ENCODE data around the gene TMC4.
"Not testable (repeated sequence)": the region's sequence is repeated elsewhere in the genome, so short reads cannot be mapped to it uniquely, and the experiment has no call there.

The TMC4 gene

DNA sequence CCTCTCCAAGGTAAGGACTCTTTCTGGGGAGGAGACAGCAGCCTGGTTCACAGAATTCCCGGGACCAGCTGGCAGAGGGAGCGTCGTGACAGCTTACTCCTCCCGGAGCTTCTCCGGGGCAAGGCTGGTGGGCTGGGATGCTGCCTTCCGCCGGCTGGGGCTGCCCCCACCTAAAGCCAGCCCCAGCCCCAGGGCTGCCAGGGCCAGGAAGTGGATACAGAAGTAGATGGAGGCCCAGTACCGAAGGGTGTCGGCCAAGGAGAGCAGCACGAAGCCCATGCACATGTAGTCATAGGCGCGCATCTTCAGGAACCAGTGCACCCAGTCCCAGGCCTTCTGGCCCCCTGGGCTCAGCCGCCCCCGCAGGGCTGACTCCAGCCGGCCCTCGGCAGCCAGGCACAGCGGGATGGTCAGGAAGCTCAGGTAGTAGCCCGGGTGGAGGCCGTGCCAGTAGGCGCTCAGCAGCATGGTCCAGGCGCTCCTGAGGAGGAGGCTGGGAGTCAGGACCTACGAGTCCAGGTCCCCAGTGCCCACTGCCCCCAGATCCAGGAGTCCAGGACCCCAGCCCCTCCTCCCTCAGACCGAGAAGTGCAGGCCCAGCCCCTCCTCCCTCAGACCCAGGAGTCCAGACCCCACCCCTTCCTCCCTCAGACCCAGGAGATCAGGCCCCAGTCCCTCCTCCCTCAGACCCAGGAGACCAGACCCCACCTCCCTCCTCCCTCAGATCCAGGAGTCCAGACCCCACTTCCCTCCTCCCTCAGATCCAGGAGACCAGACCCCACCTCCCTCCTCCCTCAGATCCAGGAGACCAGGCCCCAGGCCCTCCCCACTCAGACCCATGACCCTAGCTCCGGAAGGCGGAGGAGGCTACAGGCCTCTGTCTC, 1.2 kb upstream of the TMC4 start:
- DNase-seq = no peak

DNA sequence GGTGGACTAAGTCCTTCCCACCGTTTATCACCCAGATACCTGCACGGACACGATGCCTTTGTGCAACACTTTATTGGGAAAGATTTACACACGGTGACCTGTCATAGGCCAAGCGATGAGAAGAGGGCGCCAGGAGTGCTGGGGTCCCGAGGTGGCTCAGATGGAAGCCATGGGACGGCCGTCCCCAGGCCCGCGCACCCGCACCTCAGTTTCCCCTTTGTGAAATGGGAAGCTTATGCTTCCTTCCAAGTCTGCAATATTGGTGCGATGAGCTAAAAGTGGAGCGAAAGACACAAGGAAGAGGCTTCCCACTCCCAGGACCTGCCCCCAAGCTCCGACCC, 369 bp upstream of the TMC4 start:
- DNase-seq = no peak

- DNase-seq = not testable (repeated sequence)
Observed at GRCh38 chr19:54171736-54172431, 1.1 kb downstream of the TMC4 start.

DNA sequence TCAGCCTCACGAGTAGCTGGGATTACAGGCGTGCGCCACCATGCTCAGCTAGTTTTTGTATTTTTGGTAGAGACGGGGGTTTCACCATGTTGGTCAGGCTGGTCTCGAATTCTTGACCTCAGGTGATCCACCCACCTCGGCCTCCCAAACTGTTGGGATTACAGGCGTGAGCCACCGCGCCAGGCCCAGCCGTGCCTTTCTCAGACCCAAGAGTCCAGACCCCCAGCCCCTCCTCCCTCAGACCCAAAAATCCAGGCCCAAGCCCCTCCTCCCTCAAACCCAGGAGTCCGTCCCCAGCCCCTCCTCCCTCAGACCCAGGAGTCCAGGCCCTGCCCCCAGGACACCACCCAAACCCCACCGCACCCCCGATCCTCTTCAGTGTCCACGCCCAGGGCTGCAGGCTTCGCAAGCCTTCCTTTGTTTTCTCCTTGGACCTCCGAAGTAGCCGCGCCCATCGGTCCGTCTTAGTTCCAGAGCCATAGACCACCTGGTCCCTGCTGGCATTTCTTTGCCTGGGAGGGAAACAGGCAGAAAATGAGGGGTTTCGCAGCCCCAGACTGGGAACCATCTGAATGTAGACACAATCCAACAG, 3.7 kb downstream of the TMC4 start:
- DNase-seq = no peak

- peak; percentile 96 to 97 for DNase-seq
Observed at GRCh38 chr19:54168174-54168917, 4.6 kb downstream of the TMC4 start.

DNA sequence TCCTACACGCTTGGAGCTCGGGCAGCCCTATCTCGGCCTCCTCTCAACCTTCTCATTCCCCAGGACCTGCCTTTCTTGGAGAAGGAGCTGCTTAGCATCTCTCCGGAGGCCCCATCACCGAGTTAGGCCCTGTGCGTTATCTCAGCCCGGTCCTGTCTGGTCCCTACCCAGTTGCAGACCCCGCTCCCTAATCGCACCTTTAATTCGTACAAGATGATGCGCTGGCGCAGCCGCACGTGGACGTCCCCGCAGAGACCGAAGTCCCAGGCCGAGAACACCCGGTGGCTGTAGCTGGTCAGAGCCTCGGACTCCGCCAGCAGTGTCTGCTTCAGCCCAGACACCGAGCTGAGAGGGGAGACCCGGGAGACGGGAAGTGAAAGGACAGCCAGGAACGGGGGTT, 7.7 kb downstream of the TMC4 start:
- no peak for DNase-seq

GRCh38 chr19:54164369-54165068, 8.4 kb downstream of the TMC4 start:
- peak; percentile 34 to 58 for DNase-seq

- DNase-seq = no peak
Observed at GRCh38 chr19:54162884-54163283, 10.1 kb downstream of the TMC4 start.

DNA sequence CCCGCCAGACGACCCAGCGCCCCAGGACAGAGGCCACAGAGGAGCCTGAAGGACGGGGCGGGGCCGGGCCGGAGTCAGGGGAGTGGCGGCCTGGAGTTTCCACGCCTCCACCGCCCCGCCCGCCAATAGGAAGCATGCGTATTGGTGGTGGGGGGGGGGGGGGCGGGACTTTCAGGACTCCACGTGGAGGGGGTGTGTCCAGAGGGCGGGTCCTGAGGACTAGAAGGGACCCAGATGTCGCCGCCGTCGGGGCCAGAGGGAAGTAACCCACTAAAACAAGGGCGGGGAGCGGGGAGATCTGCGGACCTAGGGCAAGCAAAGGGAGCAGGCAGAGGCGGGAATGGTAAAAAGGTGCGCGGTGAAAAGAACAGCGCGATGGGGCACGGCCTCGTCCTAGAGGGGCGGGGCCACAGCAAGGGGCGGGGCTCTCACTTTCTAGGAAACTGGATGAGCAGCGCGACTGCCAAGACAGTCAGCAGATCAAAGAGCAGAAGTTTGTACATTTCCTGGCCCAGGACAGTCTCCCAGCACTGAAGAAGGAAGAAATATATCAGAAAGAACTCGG, 10.6 kb downstream of the TMC4 start:
- DNase-seq = peak; percentile 74 to 75

GRCh38 chr19:54160854-54161253, 12.1 kb downstream of the TMC4 start:
- DNase-seq = no peak

- DNase-seq = no peak
Observed at GRCh38 chr19:54160182-54160811, 12.7 kb downstream of the TMC4 start.

DNA sequence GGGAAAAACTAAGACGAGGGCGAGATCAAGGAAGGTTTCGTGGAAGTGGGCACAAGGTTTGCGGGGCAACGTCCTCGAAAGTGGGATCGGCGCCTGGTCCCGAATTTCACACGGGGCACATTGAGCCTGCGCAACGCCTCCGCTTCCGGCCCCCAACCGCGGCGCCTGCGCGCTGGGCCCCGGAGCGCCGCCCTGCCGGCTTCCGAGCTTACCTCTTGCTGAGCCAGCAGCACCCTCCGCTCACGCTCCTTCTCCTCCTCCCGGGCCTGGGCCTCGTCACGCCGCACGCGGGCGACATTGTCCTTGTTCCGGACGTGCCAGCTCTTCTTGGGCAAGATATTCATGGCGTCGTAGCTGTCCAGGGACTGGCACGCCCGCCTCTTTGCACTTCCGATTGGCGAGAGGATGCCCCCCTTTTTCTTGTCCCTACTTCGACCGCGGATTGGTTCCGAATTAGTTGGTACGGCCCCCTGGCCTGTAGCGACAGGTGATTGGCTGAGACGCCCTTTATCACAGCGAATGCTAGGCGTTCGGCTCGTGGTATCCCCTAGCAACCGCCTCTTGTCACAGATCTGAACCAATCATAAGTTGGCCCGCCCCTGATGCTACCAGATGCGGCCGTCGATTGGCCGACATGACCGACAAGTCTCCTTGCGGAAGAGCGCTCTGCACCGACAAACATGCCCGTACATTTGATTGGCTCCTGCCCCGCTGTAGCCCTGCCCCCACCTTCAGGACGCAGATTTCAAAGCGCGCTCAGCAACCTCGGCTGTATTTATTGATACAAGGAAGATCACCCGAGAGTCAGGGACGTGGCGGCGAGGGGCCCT, 13.4 kb downstream of the TMC4 start, which contains the start of gene LENG1:
Gene LENG1, minus strand, starts transcription at position 370 of the 830 bp plus-strand sequence. Its CDS starts 26 bp downstream, at position 344.
- DNase-seq = peak; percentile 92 to 94

GRCh38 chr19:54158812-54159351, 14.1 kb downstream of the TMC4 start:
- peak in 1 of 2 donors; percentile 29 for DNase-seq

GRCh38 chr19:54156953-54157352, 16.0 kb downstream of the TMC4 start:
- DNase-seq = no peak

DNA sequence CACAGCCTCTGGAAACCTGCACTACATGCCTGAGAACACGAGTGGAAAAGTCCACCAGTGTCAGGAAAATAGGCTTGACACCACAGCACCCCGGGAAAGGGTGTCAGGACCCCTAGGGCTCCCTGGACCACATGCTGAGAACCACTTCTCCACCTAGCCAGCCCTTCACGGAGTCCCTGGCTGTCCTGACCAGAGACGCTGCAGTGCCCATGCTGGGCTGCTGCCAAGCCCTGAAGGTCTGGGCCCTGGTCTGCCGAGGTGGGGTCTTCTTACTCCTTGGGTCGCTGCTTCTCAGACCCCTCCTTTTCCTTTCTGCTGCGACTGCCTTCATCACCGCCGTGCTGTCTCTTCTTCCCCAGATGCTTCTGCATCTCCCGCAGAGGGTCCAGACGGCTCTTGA, 16.5 kb downstream of the TMC4 start:
- DNase-seq = no peak

GRCh38 chr19:54155694-54156093, 17.3 kb downstream of the TMC4 start:
- DNase-seq = no peak

- no peak for DNase-seq
Observed at GRCh38 chr19:54154603-54155345, 18.2 kb downstream of the TMC4 start.

- no peak for DNase-seq
Observed at GRCh38 chr19:54153731-54154326, 19.1 kb downstream of the TMC4 start.

GRCh38 chr19:54152878-54153524, 20.0 kb downstream of the TMC4 start:
- DNase-seq = no peak
